SK-N-SH treated with all-trans-retinoic acid at 6 μM for 48 hours (cell line): Measurements from ENCODE around the gene MEX3B.

Experiments
- ATAC-seq: fragments of 200-7000 bp; cut with Tn5 transposase; 3 replicates; pipeline ENCODE4 v1.9.1; 2020; ENCODE audit warnings: mild to moderate bottlenecking, moderate library complexity
- ARNTL ChIP-seq: fragments of 450-650 bp; formaldehyde crosslinking; IDR thresholded peaks from 2 replicates; pipeline ENCODE4 v1.5.0; 2020; ENCODE audit warnings: low read depth, mild to moderate bottlenecking, moderate library complexity, borderline replicate concordance
- BACH2 ChIP-seq: fragments of 250-450 bp; sonication (Bioruptor Pico); IDR thresholded peaks from 2 replicates; pipeline ENCODE4 v1.9.0; 2021; ENCODE audit warnings: mild to moderate bottlenecking, borderline replicate concordance
- CREB5 ChIP-seq: fragments of 250-450 bp; sonication (Bioruptor Pico); IDR thresholded peaks from 2 replicates; pipeline ENCODE4 v1.5.1; 2020; ENCODE audit warnings: low read depth, mild to moderate bottlenecking, moderate library complexity
- CSDC2 ChIP-seq: fragments of 250-450 bp; sonication (Bioruptor Pico); IDR thresholded peaks from 2 replicates; pipeline ENCODE4 v1.5.0; 2020; ENCODE audit warnings: mild to moderate bottlenecking, moderate library complexity
- CSRNP3 ChIP-seq: fragments of 250-450 bp; sonication (Bioruptor Pico); IDR thresholded peaks from 2 replicates; pipeline ENCODE4 v1.5.1; 2021; ENCODE audit warnings: mild to moderate bottlenecking, moderate library complexity
- ESRRG ChIP-seq: fragments of 250-450 bp; sonication (Bioruptor Pico); IDR thresholded peaks from 2 replicates; pipeline ENCODE4 v1.6.1; 2021; ENCODE audit warnings: mild to moderate bottlenecking
- GLIS3 ChIP-seq: fragments of 250-450 bp; sonication (Bioruptor Pico); IDR thresholded peaks from 2 replicates; pipeline ENCODE4 v1.5.0; 2020; ENCODE audit warnings: mild to moderate bottlenecking, moderate library complexity
- ISL1 ChIP-seq: fragments of 250-450 bp; sonication (Bioruptor Pico); IDR thresholded peaks from 2 replicates; pipeline ENCODE4 v2.1.2; 2022; ENCODE audit warnings: mild to moderate bottlenecking, moderate library complexity
- OSR1 ChIP-seq: fragments of 250-450 bp; sonication (Bioruptor Pico); IDR thresholded peaks from 2 replicates; pipeline ENCODE4 v1.8.0; 2022; ENCODE audit warnings: moderate library complexity, mild to moderate bottlenecking, inconsistent platforms
- PATZ1 ChIP-seq: fragments of 250-450 bp; sonication (Bioruptor Pico); IDR thresholded peaks from 2 replicates; pipeline ENCODE4 v1.8.0; 2020; ENCODE audit warnings: mild to moderate bottlenecking, moderate library complexity, borderline replicate concordance
- POU6F1 ChIP-seq: fragments of 250-450 bp; sonication (Bioruptor Pico); IDR thresholded peaks from 2 replicates; pipeline ENCODE4 v1.8.0; 2021; ENCODE audit warnings: low read depth, mild to moderate bottlenecking, moderate library complexity, borderline replicate concordance
- PPARA ChIP-seq: fragments of 250-450 bp; sonication (Bioruptor Pico); IDR thresholded peaks from 2 replicates; pipeline ENCODE4 v1.5.0; 2020; ENCODE audit warnings: mild to moderate bottlenecking, borderline replicate concordance
- RARB ChIP-seq: fragments of 250-450 bp; sonication (Bioruptor Pico); IDR thresholded peaks from 2 replicates; pipeline ENCODE4 v1.8.0; 2021; ENCODE audit warnings: mild to moderate bottlenecking, moderate library complexity
- SNAI2 ChIP-seq: fragments of 250-450 bp; sonication (Bioruptor Pico); IDR thresholded peaks from 2 replicates; pipeline ENCODE4 v1.5.0; 2020; ENCODE audit warnings: mild to moderate bottlenecking, moderate library complexity
- TCF4 ChIP-seq: fragments of 250-450 bp; sonication (Bioruptor Pico); IDR thresholded peaks from 2 replicates; pipeline ENCODE4 v1.8.0; 2021; ENCODE audit warnings: mild to moderate bottlenecking, moderate library complexity, borderline replicate concordance
- TSHZ2 ChIP-seq: fragments of 250-450 bp; sonication (Bioruptor Pico); IDR thresholded peaks from 2 replicates; pipeline ENCODE4 v1.5.0; 2020; ENCODE audit warnings: mild to moderate bottlenecking, moderate library complexity
- ZFP3 ChIP-seq: fragments of 250-450 bp; sonication (Bioruptor Pico); IDR thresholded peaks from 2 replicates; pipeline ENCODE4 v1.5.0; 2020; ENCODE audit warnings: mild to moderate bottlenecking, moderate library complexity
- ZFP30 ChIP-seq: fragments of 450-650 bp; formaldehyde crosslinking; IDR thresholded peaks from 2 replicates; pipeline ENCODE4 v1.5.0; 2022; ENCODE audit warnings: mild to moderate bottlenecking, moderate library complexity
- ZNF565 ChIP-seq: fragments of 450-650 bp; formaldehyde crosslinking; conservative IDR thresholded peaks from 2 replicates; pipeline ENCODE4 v1.5.0; 2020; ENCODE audit warnings: low read depth, mild to moderate bottlenecking, moderate library complexity
- ZNF70 ChIP-seq: fragments of 450-650 bp; formaldehyde crosslinking; IDR thresholded peaks from 2 replicates; pipeline ENCODE4 v1.5.0; 2020; ENCODE audit warnings: mild to moderate bottlenecking, moderate library complexity

The MEX3B gene

GRCh38 chr15:82058517-82059204 lies 12.8 kb upstream of the MEX3B start:
- no peak for TF ChIP-seq SNAI2
- TF ChIP-seq GLIS3 (CRISPR knock-in tag): no peak
- TF ChIP-seq PPARA: no peak
- no peak for TF ChIP-seq ESRRG (CRISPR knock-in tag)
- TF ChIP-seq ISL1 (CRISPR knock-in tag): no peak
- TF ChIP-seq TCF4: no peak
- no peak for TF ChIP-seq BACH2 (CRISPR knock-in tag)
- no peak for TF ChIP-seq RARB (CRISPR knock-in tag)
- no peak for TF ChIP-seq ZFP3 (CRISPR knock-in tag)
- TF ChIP-seq ARNTL (CRISPR knock-in tag): no peak
- no peak for TF ChIP-seq PATZ1
- no peak for TF ChIP-seq CREB5 (CRISPR knock-in tag)
- TF ChIP-seq POU6F1 (CRISPR knock-in tag): no peak
- ATAC-seq: no peak

GRCh38 chr15:82058026-82058425 lies 12.2 kb upstream of the MEX3B start:
- no peak for ATAC-seq
- TF ChIP-seq ARNTL (CRISPR knock-in tag): no peak
- no peak for TF ChIP-seq CSDC2
- no peak for TF ChIP-seq ZFP30 (CRISPR knock-in tag)
- TF ChIP-seq ZNF70 (CRISPR knock-in tag): no peak
- TF ChIP-seq ESRRG (CRISPR knock-in tag): no peak
- no peak for TF ChIP-seq CSRNP3 (CRISPR knock-in tag)
- no peak for TF ChIP-seq OSR1 (CRISPR knock-in tag)
- TF ChIP-seq ISL1 (CRISPR knock-in tag): no peak
- no peak for TF ChIP-seq PPARA
- TF ChIP-seq TSHZ2 (CRISPR knock-in tag): no peak

- TF ChIP-seq CSRNP3 (CRISPR knock-in tag) (no peak), PPARA (no peak), ESRRG (CRISPR knock-in tag) (no peak), ZNF565 (CRISPR knock-in tag) (no peak)
- ATAC-seq: no peak
Observed at GRCh38 chr15:82056958-82057823, 11.4 kb upstream of the MEX3B start.
